AG08396 (cell line): ENCODE data around the gene CEP89.
"Not testable (repeated sequence)": the region's sequence is repeated elsewhere in the genome, so short reads cannot be mapped to it uniquely, and the experiment has no call there.

Source experiments
- DNase-seq: peaks from one replicate; pipeline ENCODE4 v3.0.0; 2012; ENCODE audit warnings: low spot score, mixed read lengths

CEP89 gene

DNA sequence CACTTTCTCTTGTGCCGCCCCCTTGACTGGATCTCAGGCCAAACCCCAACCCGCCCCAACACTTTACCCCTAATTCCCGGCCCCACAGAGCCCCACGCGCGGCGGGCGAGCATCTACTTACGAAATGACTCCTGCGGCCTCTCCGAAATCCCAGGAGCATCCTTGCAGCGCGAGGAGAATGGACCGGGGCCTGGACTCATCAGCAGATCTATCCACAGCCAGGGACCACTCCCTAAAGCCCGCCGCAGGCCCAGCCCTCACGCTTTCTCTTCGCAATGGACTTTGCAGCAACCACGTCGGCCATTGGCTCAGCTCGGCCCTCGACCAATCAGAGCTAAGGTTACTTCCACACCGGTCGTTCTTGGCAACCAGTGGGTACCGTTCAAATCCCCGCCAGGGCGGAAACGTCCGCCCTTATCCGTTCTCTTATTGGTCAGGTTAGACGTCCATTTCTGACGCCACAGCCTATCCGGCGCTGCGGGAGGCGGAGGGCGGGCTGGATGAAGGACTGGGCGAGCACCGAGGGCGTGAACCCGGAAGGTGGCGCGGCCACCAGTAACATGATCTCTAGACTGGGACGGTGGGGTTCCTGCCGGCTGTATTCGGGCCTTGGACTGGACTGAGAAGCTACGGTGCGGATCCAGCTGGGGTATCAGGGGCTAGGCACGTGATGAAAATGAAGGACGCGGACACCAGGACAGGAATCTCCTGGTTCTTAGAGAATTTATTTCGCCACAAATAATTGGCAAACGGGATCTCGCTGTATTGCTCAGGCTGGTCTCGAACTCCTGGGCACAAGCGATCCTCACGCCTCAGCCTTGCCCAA lies at the start of gene CEP89, which contains the start of gene FAAP24:
TSS of gene CEP89 (minus strand) at position 244 of the 826 bp plus-strand sequence. CDS start at position 160, 84 bp downstream.
TSS of gene FAAP24 (plus strand) at position 528 of the 826 bp plus-strand sequence. CDS start 955 bp downstream, outside the sequence.
- peak; percentile 99 for DNase-seq

DNA sequence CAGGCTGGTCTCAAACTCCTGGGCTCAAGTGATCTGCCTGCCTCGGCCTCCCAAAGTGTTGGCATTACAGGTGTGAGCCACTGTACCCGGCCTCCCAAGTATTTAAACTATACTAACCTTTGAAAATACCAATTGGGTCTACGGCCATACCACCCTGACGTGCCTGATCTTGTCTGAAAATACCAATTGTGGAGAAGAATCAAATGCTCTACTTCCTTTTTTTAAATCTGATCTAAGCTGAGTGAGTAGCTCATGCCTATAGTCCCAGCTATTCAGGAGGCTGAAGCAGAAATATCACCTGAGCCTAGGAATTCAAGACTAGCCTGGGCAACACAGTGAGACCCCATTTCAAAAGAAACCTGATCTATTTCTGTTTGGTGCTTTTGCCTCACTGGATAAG lies 39.1 kb upstream of the CEP89 start:
- DNase-seq, result not testable (repeated sequence)

DNA sequence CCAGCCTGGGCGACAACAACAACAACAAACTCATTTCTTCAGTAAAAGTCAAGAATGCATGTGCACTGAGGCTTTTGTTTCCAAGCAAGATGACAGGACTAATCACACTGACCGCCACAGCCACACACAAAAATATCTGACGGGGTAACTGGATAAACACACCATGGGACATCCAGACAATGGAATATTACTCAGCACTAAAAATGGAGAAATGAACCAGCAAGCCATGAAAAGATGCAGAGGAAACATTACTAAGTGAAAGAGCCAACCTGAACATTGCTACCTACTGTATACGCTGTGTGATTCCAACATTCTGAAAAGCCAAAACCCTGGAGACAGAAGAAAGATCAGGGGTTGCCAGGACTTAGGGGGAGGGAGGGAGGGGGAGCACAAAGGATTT lies 37.0 kb upstream of the CEP89 start:
- no peak for DNase-seq

DNA sequence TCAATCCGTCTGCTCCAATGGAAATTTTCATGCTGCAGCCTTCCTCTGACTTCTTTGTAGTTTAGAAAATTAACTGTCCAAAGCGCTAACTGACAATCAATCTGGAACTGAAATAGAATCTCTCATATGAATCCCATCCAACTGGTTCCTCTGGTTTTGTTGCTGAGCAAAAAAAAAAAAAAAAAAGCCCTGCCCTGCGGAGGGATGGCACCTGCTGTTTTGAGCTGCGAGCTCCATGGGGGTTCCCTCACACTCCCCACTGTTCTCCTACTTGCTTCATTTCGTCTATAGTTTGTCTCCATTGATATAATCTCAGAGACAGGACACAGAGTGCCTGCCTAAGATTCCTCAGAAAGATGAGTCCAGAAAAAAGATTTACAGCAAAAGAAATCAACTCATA lies 33.7 kb upstream of the CEP89 start:
- DNase-seq, result no peak

DNA sequence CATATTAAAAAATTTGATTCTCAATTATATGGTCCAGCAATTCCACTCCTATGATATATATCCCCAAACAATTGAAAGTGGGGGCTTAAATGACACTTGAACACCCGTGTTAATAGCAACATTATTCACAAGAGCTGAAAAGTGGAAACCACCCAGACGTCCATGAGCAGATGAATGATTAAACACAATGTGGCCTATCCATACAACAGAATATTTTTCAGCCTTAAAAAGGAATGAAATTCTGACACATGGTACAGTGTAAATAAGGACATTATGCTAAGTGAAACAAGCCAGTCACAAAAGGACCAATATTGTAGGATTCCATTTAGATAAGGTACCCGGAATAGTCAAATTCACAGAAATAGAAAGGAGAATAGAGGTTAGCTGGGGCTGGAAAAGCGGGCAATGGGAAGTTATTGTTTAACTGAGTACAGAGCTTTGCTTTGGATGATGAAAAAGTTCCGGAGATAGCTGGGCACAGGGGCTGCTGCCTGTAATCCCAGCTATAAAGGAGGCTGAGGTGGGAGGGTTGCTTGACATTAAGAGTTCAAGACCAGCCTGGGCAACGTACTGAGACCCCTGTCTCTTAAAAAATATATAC lies 31.8 kb upstream of the CEP89 start:
- not testable (repeated sequence) for DNase-seq

DNA sequence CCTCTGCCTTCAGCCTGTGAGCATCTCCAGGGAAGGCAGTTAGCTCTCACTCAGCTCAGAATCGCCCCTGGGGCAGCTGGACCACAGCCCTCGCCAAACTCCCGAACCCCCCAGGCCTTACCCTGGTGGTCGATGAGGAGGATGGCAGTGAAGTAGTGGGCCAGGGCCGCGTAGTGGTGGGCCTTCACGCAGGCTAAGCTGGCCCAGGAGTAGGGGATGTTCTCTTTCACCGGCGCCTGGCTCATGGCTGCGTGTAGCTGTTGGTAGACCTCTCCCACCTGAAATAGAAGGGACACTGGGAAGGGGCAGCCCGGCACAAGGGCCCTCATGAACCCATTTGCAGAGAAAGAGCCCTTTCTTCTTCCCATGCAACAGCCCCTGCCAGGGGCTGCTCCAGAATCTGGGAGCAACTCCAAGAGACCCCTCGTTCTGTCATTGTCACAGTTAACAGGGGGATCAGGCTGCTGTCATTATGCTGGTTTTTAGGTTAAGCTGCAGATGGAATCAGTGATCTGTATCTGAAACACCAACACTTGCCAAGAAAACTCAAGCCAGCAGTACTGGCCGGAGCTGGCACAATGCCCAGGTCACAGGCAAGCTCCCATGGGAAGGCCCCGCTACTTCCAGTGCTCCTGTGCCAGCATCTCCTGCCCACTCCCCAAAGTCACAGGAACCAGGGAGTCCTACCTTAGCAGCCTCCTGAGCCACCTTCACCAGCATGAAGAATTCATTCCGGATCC lies 30.5 kb upstream of the CEP89 start:
- DNase-seq, result not testable (repeated sequence)

DNA sequence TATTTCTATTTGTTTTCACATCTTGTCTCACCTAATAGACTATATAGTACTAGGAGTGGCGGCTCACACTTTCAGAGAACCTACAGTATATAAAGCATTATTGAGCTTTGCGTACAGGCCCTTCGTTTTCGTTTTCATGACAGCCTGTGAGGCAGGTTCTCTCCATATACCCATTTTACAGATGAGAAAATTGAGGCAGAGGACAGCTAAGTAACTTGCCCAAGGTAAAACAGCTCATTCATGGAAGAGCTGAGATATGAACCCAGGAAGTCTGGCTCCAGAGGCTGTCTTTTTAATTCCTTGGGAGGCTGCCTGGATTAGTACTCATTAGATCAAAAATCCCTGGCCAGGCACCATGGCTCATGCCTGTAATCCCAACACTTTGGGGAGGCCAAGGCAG lies 29.2 kb upstream of the CEP89 start:
- DNase-seq, result no peak

DNA sequence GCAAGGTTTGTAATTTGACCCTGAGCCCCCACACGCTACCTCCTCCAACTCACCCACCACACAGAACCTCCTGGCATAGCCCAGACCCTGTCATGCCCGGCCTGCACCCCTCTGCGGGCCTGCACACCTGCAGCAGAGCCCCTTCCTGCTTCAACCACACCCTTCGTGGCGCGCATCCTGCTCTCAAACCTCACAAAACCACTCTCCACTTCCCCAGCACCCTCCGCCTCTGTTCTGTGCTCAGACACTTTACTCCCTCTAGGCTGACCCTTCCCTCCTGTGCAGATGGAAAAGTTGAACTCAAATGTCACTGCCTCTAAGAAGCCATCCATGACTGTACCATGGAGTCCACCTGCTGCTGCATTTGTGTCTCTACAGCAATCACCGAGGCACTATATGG lies 28.8 kb upstream of the CEP89 start:
- DNase-seq, result no peak

DNA sequence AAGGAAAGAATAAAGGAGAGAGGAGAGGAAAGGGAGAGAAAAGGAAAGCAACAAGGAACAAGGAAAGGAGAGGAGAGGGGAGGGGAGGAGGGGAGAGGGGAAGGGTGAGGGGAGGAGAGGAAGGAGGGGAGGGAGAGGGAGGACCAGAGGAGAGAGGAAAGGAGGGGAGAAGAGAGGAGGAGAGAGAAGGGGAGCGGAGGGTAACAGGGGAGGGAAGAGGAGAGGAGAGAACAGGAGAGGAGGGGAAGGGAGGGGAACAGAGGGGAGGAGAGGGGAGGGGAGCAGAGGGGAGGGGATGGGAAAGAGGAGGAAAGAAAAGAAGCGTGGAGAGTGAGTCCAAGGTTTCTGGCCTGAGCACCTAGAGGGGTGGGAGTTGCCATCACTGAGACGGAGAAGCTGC lies 27.0 kb upstream of the CEP89 start:
- no peak for DNase-seq

DNA sequence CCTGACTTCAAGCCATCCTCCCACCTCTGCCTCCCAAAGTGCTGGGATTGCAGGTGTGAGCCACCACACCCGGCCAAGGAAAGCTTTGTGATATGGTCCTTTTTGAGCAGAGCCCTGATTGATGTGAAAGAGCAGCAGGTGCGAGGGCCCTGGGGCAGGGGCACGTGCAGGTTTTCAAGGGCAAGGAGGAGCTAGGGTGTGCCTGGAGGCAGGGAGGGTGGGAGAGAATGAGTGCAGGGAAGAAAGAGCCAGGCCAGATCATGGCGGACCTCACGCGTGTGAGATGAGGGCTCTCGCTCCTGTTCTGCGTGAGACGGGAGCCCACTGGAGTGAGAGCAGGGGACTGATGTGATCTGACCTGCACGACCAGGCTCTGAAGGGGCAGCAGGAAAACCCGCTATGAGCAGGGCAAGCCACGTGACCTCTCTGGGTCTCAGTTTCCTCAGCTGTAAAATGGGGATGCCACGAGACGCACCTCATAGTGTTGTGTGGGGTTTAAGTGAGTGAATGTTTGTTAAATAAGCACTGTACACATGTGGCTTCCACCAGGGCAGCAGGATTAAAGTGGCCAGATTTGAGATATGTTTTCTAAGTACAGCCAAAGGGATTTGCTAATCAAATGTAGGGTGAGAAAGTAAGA lies 26.1 kb upstream of the CEP89 start:
- DNase-seq, result no peak

DNA sequence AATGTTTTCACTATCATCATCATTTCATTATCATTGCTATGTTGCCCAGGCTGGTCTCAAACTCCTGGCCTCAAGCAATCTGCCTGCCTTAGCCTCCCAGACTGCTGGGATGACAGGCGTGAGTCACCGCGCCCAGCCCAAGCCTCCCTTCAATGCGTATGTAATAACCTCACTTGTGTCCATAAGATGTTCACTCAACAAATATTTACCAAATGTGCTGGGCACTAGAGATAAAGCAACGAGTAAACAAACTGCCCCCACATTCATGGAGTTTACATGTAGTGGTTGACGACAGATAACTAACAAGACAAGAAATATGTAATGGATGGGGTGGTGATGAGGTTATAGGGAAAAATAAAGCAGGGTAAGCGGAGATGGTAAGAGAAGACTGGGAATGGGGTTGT lies 25.3 kb upstream of the CEP89 start:
- DNase-seq, result not testable (repeated sequence)

DNA sequence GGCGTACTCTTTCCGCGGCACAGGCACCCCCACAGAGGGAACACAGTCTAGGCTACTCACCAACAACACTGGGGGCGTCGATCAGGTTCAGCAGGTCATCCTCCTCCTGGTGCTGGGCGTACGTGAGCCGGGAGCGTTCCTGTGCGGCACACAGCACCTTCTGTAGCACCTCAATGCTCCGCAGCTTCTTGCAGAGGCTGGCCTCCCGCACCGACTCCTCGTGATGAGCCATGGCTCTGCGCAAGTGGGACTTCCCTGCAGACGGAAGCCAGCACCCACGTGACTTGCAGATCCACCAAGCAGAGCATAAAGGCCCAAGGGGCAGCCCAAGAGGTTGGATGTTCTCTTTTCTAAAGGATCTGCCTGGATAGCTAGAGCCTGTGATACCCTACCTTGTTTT lies 24.2 kb upstream of the CEP89 start:
- not testable (repeated sequence) for DNase-seq

DNA sequence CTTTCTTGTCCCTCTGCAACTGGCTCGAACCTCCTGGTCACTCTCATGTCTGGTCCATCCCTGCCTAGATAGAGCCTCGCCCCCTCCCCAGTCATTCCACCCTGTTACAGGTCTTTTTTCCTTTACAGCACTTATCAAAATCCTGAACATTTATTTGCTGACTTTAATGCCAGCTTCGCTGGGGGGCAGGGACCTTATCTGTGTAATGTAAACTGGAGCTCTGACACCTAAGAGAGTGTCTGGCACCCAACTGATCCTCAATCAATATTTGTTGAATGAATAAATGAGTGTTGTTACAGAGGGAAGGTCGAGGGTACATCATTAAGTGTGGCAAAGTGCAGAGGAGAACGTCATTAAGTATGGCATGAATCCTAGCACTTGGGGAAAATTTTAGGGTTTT lies 17.0 kb upstream of the CEP89 start:
- DNase-seq, result no peak

DNA sequence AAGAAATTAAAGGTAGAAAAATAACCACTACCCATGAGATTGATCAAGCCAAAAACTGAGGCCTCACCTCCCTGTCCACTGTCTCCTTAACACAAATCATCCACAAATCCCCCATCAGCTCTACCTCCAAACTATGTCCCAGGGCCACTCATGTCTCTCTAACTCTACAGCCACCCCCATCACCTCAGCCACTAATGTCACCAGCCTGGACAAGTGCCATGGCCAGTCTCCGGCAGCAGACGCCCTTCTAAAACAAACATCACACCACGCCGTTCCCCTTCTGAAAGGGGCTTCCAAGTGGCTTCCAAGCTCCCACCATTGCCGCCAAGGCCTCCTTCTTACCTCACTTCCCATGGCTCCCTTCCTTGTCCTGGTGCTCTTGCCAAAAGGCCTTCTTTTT lies 16.5 kb upstream of the CEP89 start:
- not testable (repeated sequence) for DNase-seq

DNA sequence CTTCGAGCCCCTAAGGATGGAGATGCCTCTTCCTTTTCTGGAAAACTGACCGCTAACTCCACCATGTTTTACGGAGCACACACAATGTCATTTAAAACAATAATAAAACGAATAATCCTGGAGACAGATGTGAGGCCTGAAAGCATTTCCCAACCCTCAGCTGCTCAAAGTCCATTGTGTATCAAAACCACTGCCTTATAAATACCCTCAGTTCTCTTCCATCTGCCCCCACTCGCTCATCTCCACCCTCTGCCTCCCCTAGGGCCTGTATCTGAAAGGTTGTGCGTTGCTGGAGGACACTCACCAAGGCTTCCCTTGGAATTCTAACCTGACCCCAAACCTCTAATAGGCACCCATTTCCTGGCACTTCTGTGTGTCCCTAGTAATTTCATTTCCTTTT lies 10.7 kb upstream of the CEP89 start:
- not testable (repeated sequence) for DNase-seq

DNA sequence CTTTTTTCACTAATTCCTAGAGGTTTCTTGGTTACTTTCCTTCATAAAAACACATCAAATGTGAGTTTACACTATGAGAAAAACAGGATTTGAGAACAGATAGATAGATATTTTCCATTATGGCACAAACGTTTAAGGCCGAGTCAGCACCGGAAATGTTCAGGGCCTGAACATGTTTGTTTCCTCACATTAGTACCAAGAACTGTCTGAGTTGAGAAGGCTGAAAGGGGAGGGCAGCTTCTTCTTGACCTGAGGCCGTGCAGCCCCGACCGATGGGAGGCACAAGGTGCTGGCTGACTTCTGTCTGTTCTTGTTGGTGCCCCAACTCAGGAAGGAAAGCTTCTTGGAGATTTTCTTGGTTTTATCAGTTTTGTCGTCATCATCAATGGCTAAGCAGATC lies 8.0 kb upstream of the CEP89 start:
- DNase-seq, result not testable (repeated sequence)

DNA sequence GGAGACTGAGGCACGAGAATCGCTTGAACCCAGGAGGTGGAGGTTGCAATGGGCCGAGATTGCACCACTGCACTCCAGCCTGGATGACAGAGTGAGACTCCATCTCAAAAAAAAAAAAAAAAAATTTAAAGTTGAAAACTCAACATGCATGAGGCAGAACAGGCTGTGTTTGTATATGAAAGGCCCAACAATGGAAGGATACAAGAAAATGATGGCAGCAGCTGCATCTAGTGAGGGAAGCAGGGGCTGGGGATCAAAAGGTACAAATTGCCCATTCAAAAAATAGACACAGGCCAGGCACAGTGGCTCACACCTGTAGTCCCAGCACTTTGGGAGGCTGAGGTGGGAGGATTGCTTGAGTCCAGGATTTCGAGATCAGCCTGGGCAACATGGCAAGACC lies 6.1 kb upstream of the CEP89 start:
- DNase-seq, result not testable (repeated sequence)

DNA sequence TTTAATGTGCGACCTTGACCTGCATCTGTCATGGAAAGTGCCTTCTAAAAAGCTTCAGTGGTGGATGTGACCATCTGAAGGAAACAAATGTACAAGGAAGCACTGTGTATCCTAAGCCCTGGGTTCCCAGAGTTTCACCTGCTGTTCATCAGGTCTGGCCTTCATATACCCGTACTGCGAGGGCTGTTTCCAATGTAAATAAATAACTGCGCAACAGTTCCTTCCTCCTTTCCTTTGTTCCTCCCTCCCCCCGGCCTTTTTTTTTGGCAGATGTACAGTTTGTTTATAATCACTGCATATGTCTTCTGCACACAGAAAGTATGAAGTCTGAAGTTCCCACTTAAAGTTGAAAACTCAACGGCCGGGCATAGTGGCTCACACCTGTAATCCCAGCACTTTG lies 5.5 kb upstream of the CEP89 start:
- no peak for DNase-seq

DNA sequence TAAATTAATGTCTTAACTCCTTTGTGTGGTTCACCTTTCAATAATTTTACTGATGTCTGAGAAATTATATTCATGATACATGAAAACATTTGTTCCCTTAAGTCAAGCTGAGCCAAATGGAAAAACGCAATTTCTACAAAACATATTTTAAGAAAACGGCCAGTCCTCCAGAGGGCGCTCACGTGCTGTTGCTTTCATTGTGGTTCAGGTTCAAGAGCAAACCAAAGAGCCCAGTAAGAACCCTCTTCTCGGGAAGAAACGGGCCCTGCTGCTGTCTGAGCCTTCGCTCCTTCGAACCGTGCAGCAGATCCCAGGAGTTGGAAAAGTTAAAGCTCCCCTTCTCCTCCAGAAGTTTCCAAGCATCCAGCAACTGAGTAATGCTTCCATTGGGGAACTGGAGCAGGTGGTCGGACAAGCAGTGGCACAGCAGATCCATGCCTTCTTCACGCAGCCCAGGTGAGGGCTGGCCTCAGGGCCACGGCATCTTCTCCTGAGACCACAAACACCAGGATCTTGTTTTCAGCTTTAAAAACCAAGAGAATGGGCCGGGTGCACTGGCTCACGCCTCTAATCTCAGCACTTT lies 4.6 kb upstream of the CEP89 start:
- peak; percentile 64 for DNase-seq

DNA sequence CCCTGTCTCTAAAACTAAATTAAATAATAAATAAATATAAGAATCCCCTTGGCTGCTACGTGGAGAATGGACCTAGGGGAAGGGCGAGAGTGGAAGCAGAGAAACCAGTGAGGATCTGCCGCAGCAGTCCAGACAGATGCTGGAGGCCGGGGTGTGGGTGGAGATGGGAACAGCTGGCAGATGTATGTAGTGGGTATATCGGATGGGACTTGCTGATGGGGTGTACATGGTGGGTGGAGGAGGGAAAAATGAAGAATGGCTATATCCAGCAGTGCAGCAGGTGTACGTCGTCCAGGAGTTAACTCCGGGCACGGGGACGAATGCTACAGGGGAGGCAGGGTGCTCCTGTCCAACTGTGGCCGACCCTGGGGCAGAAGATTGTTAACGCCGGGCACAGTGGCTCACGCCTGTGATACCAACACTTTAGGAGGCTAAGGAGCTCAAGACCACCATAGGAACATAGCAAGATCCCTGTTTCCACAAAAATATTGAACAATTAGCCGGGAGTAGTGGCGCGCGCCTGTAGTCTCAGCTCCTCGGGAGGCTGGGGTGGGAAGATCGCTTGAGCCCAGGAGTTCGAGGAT lies 654 bp downstream of the CEP89 start:
- no peak for DNase-seq

DNA sequence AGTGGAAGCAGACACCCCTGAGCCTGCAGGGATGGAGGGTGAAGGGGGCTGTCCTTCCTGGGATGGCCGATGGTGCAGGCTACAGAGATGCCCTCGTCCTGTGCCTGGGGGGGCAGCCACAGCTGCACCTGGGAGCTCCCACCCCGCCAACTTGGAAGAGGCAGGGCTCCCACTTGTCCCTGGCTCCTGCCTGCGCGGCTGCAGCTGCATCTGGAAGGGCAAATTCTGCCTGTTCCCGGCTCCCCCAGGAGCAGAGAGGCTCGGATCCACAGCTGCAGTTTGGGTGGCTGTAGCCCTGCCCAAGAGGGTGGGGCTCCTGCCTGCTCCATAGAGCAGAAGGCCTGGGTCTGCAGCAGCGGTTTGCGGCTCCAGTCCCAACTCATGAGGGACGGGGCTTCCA lies 2.2 kb downstream of the CEP89 start:
- no peak for DNase-seq

DNA sequence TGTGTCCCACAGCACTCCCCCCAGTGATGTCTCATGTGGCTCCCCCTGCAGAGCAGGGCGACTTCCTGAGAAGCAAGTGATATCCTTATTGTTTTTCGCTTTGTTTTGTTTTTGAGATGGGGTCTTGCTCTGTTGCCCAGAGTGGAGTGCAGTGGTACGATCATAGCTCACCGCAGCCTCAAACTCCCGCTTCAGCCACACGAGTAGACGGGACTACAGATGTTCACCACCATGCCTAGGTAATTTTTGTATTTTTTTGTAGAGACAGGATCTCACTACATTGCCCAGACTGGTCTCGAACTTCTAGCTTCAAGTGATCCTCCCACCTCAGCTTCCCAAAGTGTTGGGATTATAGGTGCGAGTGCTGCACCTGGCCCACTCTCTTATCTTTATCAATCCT lies 5.0 kb downstream of the CEP89 start:
- no peak for DNase-seq
